ENCODE results near the gene ATP6V0D1. TPM values are rescaled to one million over a fixed set of nuclear protein-coding genes. Genes with fewer than 3 reads are reported as not detected.
"Not testable (repeated sequence)": the region's sequence is repeated elsewhere in the genome, so short reads cannot be mapped to it uniquely, and the experiment has no call there.

The ATP6V0D1 gene
- total RNA-seq, 1 experiment from 2014 or later, result 119 TPM

GRCh38 chr16:67506468-67506867, 25.5 kb upstream of the ATP6V0D1 start:
- DNase-seq (ENCODE audit: low spot score), result no peak
- in situ Hi-C loops (cut with HindIII; ENCODE audit: low sequenced_read_pairs), result no loop called here

DNA sequence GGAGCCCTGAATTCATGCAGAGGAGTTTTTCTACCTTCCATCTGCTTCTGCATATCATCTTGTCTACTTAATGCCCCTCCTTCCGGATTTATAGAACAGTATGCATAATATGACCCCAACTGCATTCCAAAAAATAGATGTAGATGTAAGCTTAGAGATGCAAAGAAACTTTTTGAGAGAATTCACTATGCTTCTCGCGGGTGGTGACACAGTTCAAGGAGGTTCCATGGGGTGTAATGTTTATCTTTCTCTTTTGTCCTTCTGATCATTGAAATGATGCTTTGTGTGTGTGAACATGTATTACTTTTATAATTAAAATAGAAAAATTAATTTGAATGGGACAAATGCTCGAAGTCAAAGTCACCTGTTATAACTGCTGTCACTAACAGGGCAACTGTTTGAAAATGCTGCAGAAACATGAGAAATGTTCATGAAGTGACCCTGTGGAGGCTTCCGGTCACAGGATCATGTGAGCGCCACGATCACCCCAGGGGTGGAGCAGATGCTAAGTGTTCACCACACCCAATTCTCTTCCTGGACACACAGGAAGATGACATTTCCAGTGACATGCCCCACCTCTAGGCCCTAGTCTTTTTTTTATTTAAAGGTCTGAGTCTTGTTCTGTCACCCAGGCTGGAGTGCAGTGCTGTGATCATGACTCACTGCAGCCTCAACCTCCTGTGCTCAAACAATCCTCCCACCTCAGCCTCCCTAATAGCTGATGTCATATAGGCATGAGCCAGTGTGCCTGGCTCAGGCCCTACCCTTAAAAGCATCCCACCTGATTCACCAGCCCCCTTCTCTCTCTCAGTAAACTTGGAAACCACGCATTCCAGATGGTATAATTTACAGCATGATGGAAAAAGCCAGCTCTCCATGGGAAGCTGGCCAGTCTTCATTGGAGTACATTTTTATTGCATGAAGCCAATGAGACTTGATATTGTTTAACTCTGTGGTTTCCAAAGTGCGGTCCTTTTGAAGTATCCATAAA, 23.4 kb upstream of the ATP6V0D1 start:
- in situ Hi-C loops (cut with HindIII; ENCODE audit: low sequenced_read_pairs), result no loop called here
- no peak for DNase-seq (ENCODE audit: low spot score)

GRCh38 chr16:67499106-67499505, 18.1 kb upstream of the ATP6V0D1 start:
- no peak for DNase-seq (ENCODE audit: low spot score)
- in situ Hi-C loops (cut with HindIII; ENCODE audit: low sequenced_read_pairs), result no loop called here

- no peak for DNase-seq (ENCODE audit: low spot score)
- in situ Hi-C loops (cut with HindIII; ENCODE audit: low sequenced_read_pairs), result no loop called here
Observed at GRCh38 chr16:67490335-67491096, 9.6 kb upstream of the ATP6V0D1 start.

GRCh38 chr16:67489401-67490083, 8.6 kb upstream of the ATP6V0D1 start:
- in situ Hi-C loops (cut with HindIII; ENCODE audit: low sequenced_read_pairs), result no loop called here
- DNase-seq (ENCODE audit: low spot score), result no peak

DNA sequence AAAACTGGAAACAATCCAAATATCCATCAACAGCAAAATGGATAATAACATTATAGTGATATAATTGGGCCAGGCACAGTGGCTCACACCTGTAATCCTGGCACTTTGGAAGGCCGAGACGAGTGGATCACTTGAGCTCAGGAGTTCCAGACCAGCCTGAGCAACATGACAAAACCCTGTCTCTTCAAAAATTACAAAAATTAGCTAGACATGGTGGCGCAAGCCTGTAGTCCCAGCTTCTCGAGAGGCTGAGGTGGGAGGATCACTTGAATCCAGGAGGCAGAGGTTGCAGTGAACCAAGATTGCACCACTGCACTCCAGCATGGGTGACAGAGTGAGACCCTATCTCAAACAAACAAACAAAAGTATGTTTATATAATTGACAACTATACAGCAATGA, 6.6 kb upstream of the ATP6V0D1 start:
- in situ Hi-C loops (cut with HindIII; ENCODE audit: low sequenced_read_pairs); DNase-seq (ENCODE audit: low spot score): not testable (repeated sequence)

GRCh38 chr16:67486805-67487204, 5.8 kb upstream of the ATP6V0D1 start:
- DNase-seq (ENCODE audit: low spot score), result no peak
- in situ Hi-C loops (cut with HindIII; ENCODE audit: low sequenced_read_pairs), result no loop called here

GRCh38 chr16:67483731-67484525, 3.0 kb upstream of the ATP6V0D1 start:
- in situ Hi-C loops (cut with HindIII; ENCODE audit: low sequenced_read_pairs), result loop anchor here (5.0 kb wide), 1 partner anchor 37 kb away; no protein-coding TSS in a partner anchor
- DNase-seq (ENCODE audit: low spot score), result no peak

DNA sequence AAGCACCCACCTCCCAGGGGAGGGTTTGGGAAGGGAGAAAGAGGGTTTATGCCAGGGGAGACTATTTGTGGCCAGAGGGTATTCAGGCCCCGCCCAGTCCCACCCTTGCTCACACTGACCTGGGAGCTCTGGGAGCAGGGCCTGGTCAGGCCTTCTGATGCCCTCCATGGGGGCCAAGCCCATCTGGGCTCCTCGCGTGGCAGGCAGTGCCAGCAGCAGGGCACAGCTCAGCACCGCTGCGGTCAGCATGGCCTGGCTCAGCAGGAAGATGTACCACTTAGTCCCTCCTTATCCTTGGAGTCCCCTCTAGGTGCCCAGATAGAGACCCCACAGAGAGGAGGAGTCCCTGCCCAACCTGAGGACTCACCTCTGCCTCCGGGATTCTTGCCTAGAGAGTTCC, 2.2 kb upstream of the ATP6V0D1 start, which contains the start of gene AGRP:
TSS of gene AGRP (minus strand) at position 398 of the 400 bp plus-strand sequence. CDS start at position 249, 149 bp downstream.
- in situ Hi-C loops (cut with HindIII; ENCODE audit: low sequenced_read_pairs), result loop anchor here (5.0 kb wide), 1 partner anchor 36 kb away; no protein-coding TSS in a partner anchor
- DNase-seq (ENCODE audit: low spot score), result no peak

- in situ Hi-C loops (cut with HindIII; ENCODE audit: low sequenced_read_pairs), result loop anchor here (5.0 kb wide), 1 partner anchor 35 kb away; no protein-coding TSS in a partner anchor
- peak; percentile 39 for DNase-seq (ENCODE audit: low spot score)
Observed at GRCh38 chr16:67482233-67482924, 1.4 kb upstream of the ATP6V0D1 start.

DNA sequence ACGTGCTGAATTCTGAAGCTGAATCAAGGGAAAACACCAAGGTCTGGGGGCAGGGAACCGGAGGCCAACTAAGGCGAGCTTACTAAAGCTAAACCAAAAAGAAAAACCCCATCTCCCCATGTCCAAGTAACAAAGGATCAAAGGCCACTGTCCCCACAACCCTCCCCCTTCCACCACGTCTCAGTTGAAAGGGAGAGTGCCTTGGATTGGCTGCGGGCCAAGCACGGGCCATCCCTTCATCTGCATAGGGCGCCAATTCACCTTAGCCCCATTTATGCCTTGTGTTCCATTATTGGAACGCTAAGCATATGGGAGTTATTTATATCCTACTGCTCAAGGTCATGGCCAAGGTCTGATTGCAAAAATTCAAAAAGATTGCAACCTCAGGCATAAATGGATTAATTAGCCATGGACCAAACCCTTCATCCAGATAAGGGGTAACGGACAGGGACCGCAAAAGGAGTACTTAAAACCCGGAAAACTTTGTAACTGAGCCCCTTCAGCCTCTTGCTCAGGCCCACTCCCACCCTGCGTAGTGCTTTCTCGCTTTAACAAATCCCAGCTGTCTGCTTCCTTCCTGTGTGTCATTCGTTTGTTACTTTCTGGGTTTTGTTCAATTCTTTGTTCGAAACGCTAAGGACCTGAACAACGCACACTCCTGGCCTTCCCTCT, 740 bp upstream of the ATP6V0D1 start:
- DNase-seq (ENCODE audit: low spot score), result peak; percentile 30
- in situ Hi-C loops (cut with HindIII; ENCODE audit: low sequenced_read_pairs), result loop anchor here (5.0 kb wide), 1 partner anchor 34 kb away; no protein-coding TSS in a partner anchor

DNA sequence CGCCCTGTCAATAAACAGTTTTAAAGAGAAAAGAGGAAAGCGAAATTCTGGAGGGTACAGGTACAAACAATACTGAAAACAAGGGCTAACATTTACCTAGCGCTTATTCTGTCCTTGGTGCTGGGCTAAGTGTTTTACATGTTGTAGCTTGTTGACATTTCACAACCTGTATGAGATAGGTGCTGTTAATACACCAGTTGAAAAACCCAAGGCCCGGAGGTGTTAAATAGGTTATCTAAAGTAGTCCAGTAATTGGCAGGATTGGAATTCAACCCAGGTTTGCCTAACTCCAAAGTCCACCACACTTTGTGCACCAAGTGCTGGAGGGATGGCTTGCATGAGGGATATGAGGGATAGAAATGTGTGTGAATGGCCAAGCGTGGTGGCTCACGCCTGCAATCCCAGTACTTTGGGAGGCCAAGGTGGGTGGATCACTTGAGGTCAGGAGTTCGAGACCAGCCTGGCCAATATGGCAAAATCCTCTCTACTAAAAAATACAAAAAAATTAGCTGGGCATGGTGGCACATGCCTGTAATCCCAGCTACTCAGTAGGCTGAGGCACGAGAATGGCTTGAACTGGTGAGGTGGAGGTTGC, 2.9 kb downstream of the ATP6V0D1 start:
- no peak for DNase-seq (ENCODE audit: low spot score)
- in situ Hi-C loops (cut with HindIII; ENCODE audit: low sequenced_read_pairs), result no loop called here

DNA sequence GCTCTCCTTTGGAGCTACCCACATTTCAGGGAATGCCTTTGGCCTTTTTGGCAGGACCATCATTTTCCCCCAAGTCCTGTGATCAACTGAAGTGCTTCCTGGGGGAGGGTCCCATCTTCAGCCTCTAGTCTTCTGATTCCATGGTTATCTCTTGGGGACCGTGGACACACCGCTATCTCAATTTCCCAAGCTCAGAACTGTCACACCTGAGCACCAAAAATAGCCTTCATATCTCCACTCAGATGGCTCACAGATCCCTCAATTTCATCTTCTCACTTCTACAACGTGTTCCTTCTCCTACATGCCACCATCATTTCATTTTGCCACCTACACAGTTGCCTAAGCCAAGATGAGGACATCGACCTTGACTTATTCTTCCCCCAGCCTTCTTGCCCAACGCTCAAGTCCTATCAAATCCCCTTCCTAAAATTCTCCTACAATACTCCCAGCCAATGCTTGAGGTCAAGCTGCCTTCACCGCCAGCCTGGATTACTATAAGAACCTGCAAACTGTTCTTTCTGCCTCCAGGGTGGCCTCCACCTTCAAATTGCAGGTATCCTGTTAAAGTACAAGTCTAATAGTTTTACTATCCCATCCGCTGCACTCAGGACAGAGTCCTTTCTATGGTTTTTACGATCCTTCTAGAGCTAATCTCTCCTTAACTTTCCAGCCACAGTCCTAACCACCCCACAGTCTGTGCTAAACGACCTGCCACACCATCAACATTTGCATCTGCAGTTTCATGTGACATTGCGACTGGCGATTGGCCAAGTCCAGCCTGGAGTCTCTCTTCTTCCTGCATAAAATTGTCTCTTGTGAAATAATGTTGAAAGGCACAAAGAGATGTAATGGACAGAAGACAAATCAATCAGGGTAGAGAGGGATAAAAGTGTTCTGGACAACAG, 6.2 kb downstream of the ATP6V0D1 start:
- in situ Hi-C loops (cut with HindIII; ENCODE audit: low sequenced_read_pairs), result no loop called here
- no peak for DNase-seq (ENCODE audit: low spot score)

- no peak for DNase-seq (ENCODE audit: low spot score)
- in situ Hi-C loops (cut with HindIII; ENCODE audit: low sequenced_read_pairs), result no loop called here
Observed at GRCh38 chr16:67471758-67472384, 9.1 kb downstream of the ATP6V0D1 start.

GRCh38 chr16:67470359-67470758, 10.6 kb downstream of the ATP6V0D1 start:
- in situ Hi-C loops (cut with HindIII; ENCODE audit: low sequenced_read_pairs), result no loop called here
- peak; percentile 100 for DNase-seq (ENCODE audit: low spot score)

- no peak for DNase-seq (ENCODE audit: low spot score)
- in situ Hi-C loops (cut with HindIII; ENCODE audit: low sequenced_read_pairs), result no loop called here
Observed at GRCh38 chr16:67468731-67469130, 12.2 kb downstream of the ATP6V0D1 start.

Data from G401 (cell line).